ENCODE measurements around the gene GAD1. TPM values are rescaled to one million over a fixed set of nuclear protein-coding genes. Genes with fewer than 3 reads are reported as not detected.

The GAD1 gene
- total RNA-seq, 1 donor from 2014 or later: 3.2 TPM

- no peak for DNase-seq
These were observed 1.5 kb downstream of the GAD1 start for GRCh38 chr2:170818036-170818751.

- no peak for DNase-seq
These were observed 2.2 kb downstream of the GAD1 start for GRCh38 chr2:170818752-170819470.

GRCh38 chr2:170819680-170820664 is 3.3 kb downstream of the GAD1 start:
- DNase-seq: no peak

GRCh38 chr2:170820757-170821530 is 4.3 kb downstream of the GAD1 start:
- no peak for DNase-seq

GRCh38 chr2:170821531-170822289 is 5.0 kb downstream of the GAD1 start:
- DNase-seq: no peak

- no peak for DNase-seq
These were observed 5.8 kb downstream of the GAD1 start for GRCh38 chr2:170822290-170823087.

- DNase-seq: no peak
These were observed 6.6 kb downstream of the GAD1 start for GRCh38 chr2:170823088-170823897.

- no peak for DNase-seq
These were observed 7.2 kb downstream of the GAD1 start for GRCh38 chr2:170823898-170824215.

- no peak for DNase-seq
These were observed 7.9 kb downstream of the GAD1 start for GRCh38 chr2:170824526-170825015.

- DNase-seq: no peak
These were observed 11.3 kb downstream of the GAD1 start for GRCh38 chr2:170827841-170828532.

GRCh38 chr2:170828533-170828916 is 11.8 kb downstream of the GAD1 start:
- DNase-seq: no peak

DNA sequence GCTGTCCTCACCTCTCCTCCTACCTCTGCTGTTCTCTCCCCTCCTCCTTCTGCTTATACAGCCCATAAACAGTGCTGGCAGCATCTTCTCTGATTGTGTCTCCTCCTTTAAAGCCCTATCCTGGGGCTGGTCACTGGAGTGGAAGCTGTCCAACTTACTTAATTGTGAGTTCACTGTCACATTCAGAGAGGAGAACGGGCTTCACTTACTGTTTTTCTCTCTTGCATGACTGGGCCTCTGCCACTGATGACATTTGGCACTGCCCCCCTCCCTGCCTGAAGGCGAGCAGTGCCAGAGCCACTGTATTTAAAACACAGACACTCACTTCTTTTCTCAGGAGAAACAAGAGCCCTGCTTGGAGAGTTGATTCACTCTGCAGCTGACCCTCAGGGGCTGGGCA is 12.3 kb downstream of the GAD1 start:
- DNase-seq: no peak

DNA sequence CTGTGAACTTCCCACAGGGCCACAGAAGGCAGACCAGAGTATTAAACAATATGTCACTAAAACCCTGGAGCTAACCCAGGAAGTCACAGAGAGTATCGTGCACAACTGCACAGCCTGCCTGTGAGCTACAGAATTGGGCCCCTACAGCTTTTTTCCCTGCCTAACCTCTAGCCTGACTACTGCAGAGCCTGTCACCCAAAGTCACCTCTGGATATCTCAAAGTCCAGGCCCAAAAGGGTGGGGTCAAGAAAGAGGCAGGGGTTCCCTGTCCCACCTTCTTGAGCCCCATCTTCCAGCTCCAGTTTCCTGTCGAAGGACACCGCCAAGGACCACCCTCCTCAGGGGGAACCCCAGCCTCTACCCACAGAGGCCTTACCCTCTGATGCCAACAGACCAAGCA is 13.5 kb downstream of the GAD1 start:
- no peak for DNase-seq

GRCh38 chr2:170831115-170831514 is 14.4 kb downstream of the GAD1 start:
- DNase-seq: no peak

GRCh38 chr2:170836027-170836426 is 19.3 kb downstream of the GAD1 start:
- no peak for DNase-seq

GRCh38 chr2:170840717-170841210 is 24.1 kb downstream of the GAD1 start:
- no peak for DNase-seq

GRCh38 chr2:170842785-170843184 is 26.1 kb downstream of the GAD1 start:
- no peak for DNase-seq

DNA sequence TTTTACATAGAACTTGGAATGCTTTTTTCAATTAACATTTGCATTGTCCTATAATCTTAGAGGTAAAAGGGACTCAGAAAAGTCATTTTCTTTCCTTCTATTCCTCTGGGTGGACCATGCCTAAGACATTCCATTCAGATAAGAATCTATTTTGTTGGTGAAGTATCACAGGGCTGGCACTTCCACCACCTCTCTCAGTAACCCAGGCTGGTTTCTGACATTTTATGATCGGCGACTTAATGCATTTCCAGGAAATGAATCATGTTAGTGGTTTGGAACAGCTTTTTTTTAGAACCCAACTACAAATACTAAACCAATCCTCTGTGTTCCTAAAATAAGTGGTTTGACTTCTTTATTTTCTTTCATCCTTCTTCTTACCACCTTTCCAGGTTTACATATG is 27.0 kb downstream of the GAD1 start:
- DNase-seq: no peak

GRCh38 chr2:170845343-170845742 is 28.7 kb downstream of the GAD1 start:
- no peak for DNase-seq

All from skin of body (tissue), 2 donors.